ENCODE data around the gene ADAMTSL5. TPM values are rescaled to one million over a fixed set of nuclear protein-coding genes. Genes with fewer than 3 reads are reported as not detected.
A peak's percentile ranks its signal among the peaks of the same experiment; 100 is the strongest.

Gene ADAMTSL5
- total and polyA plus RNA-seq, 2 of the 13 experiments (the other 11 are each of a cell fraction or from before 2014, with no cell fraction given): 0.60 to 2.7 TPM

GRCh38 chr19:1468821-1469254 is 44.0 kb downstream of the ADAMTSL5 start (continued):
- peak; percentile 67; the same call in 1 of the 2 replicates for TF ChIP-seq ZNF800 (CRISPR knock-in tag; IDR thresholded peaks at IDR 0.05)
- no peak for TF ChIP-seq ZKSCAN1 (IDR thresholded peaks at IDR 0.05; ENCODE audit: low read length)
- TF ChIP-seq ZNF124 (CRISPR knock-in tag; IDR thresholded peaks at IDR 0.05): no peak
- no peak for TF ChIP-seq ARID2 (CRISPR knock-in tag; IDR thresholded peaks at IDR 0.05; ENCODE audit: borderline replicate concordance)
- no peak for TF ChIP-seq ZEB1 (IDR thresholded peaks at IDR 0.05; ENCODE audit: insufficient replicate concordance, low read depth)
- no peak for TF ChIP-seq U2AF1 (optimal IDR thresholded peaks at IDR 0.05; ENCODE audit: low read depth, low read length)
- no peak for TF ChIP-seq FOXP1 (IDR thresholded peaks at IDR 0.05)
- no peak for TF ChIP-seq FOXP1 (CRISPR knock-in tag; IDR thresholded peaks at IDR 0.05)
- TF ChIP-seq, protein P1, sequence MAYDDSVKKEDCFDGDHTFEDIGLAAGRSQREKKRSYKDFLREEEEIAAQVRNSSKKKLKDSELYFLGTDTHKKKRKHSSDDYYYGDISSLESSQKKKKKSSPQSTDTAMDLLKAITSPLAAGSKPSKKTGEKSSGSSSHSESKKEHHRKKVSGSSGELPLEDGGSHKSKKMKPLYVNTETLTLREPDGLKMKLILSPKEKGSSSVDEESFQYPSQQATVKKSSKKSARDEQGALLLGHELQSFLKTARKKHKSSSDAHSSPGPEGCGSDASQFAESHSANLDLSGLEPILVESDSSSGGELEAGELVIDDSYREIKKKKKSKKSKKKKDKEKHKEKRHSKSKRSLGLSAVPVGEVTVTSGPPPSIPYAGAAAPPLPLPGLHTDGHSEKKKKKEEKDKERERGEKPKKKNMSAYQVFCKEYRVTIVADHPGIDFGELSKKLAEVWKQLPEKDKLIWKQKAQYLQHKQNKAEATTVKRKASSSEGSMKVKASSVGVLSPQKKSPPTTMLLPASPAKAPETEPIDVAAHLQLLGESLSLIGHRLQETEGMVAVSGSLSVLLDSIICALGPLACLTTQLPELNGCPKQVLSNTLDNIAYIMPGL (CRISPR knock-in tag; IDR thresholded peaks at IDR 0.05; ENCODE audit: borderline replicate concordance in 1 of 2, low read depth in 1 of 2): peak in 1 of 2 experiments; percentile 67; a peak in 1 of 4 replicates
- TF ChIP-seq ZFYVE20 (CRISPR knock-in tag; IDR thresholded peaks at IDR 0.05; ENCODE audit: borderline replicate concordance, low read depth): no peak
- TF ChIP-seq NFIB (CRISPR knock-in tag; IDR thresholded peaks at IDR 0.05; ENCODE audit: borderline replicate concordance): no peak
- no peak for TF ChIP-seq NFAT5 (CRISPR knock-in tag; IDR thresholded peaks at IDR 0.05)
- TF ChIP-seq ZNF234 (CRISPR knock-in tag; conservative IDR thresholded peaks at IDR 0.05): no peak
- no peak for TF ChIP-seq SRSF9 (IDR thresholded peaks at IDR 0.05; ENCODE audit: borderline replicate concordance, insufficient read depth, low read depth, low read length, poor library complexity, severe bottlenecking)
- TF ChIP-seq ESRRA (CRISPR knock-in tag; IDR thresholded peaks at IDR 0.05; ENCODE audit: low read depth): no peak
- TF ChIP-seq ZSCAN21 (CRISPR knock-in tag; IDR thresholded peaks at IDR 0.05; ENCODE audit: borderline replicate concordance): no peak
- no peak for TF ChIP-seq SAFB2 (CRISPR knock-in tag; IDR thresholded peaks at IDR 0.05; ENCODE audit: borderline replicate concordance, low read depth)
- no peak for TF ChIP-seq REL (CRISPR knock-in tag; conservative IDR thresholded peaks at IDR 0.05)
- no peak for TF ChIP-seq NPAS2 (CRISPR knock-in tag; IDR thresholded peaks at IDR 0.05; ENCODE audit: borderline replicate concordance)
- TF ChIP-seq, protein P2, sequence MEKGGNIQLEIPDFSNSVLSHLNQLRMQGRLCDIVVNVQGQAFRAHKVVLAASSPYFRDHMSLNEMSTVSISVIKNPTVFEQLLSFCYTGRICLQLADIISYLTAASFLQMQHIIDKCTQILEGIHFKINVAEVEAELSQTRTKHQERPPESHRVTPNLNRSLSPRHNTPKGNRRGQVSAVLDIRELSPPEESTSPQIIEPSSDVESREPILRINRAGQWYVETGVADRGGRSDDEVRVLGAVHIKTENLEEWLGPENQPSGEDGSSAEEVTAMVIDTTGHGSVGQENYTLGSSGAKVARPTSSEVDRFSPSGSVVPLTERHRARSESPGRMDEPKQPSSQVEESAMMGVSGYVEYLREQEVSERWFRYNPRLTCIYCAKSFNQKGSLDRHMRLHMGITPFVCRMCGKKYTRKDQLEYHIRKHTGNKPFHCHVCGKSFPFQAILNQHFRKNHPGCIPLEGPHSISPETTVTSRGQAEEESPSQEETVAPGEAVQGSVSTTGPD (CRISPR knock-in tag; IDR thresholded peaks at IDR 0.05): no peak

All from HepG2 (cell line).